ENCODE results near the gene ZNF420. TPM values are rescaled to one million over a fixed set of nuclear protein-coding genes. Genes with fewer than 3 reads are reported as not detected.

The ZNF420 gene
- total RNA-seq, 1 donor from 2014 or later, result 9.6 TPM

- peaks cover 100% of the 10 kb centered on the region for H3K9me3 ChIP-seq (replicated peaks)
- no peak for TF ChIP-seq CTCF (IDR thresholded peaks at IDR 0.05; ENCODE audit: borderline replicate concordance)
- H3K4me1 ChIP-seq, result no peaks in the 10 kb centered on the region
- intact Hi-C loops (cut with micrococcal nuclease), result no loop called here
- no peak for DNase-seq
- H3K27me3 ChIP-seq (ENCODE audit: low read depth), result no peaks in the 10 kb centered on the region
- no peak overlapping the region for H3K27ac ChIP-seq (replicated peaks)
- H3K4me3 ChIP-seq, result no peak overlapping the region
- H3K36me3 ChIP-seq, result peaks cover 100% of the 10 kb centered on the region
Observed at GRCh38 chr19:37127999-37128820, 50.0 kb downstream of the ZNF420 start.

- H3K27ac ChIP-seq (replicated peaks), result no peak overlapping the region
- intact Hi-C loops (cut with micrococcal nuclease), result no loop called here
- TF ChIP-seq CTCF (IDR thresholded peaks at IDR 0.05; ENCODE audit: borderline replicate concordance), result no peak
- no peaks in the 10 kb centered on the region for H3K4me1 ChIP-seq
- H3K9me3 ChIP-seq (replicated peaks), result peaks cover 100% of the 10 kb centered on the region
- H3K4me3 ChIP-seq, result no peak overlapping the region
- H3K36me3 ChIP-seq, result peaks cover 100% of the 10 kb centered on the region
- H3K27me3 ChIP-seq (ENCODE audit: low read depth), result no peaks in the 10 kb centered on the region
- no peak for DNase-seq
Observed at GRCh38 chr19:37128821-37129177, 50.6 kb downstream of the ZNF420 start.

- TF ChIP-seq CTCF (IDR thresholded peaks at IDR 0.05; ENCODE audit: borderline replicate concordance), result no peak
- H3K36me3 ChIP-seq, result peaks cover 58% of the 10 kb centered on the region
- H3K27ac ChIP-seq (replicated peaks), result no peak overlapping the region
- no peaks in the 10 kb centered on the region for H3K4me1 ChIP-seq
- H3K4me3 ChIP-seq, result no peak overlapping the region
- no peak for DNase-seq
- H3K9me3 ChIP-seq (replicated peaks), result peaks cover 100% of the 10 kb centered on the region
- no peaks in the 10 kb centered on the region for H3K27me3 ChIP-seq (ENCODE audit: low read depth)
- intact Hi-C loops (cut with micrococcal nuclease), result no loop called here
Observed at GRCh38 chr19:37136111-37136510, 57.9 kb downstream of the ZNF420 start.

- intact Hi-C loops (cut with micrococcal nuclease), result no loop called here
- Histone ChIP-seq H3K4me1 (no peaks in the 10 kb centered on the region), H3K27me3 (ENCODE audit: low read depth) (no peaks in the 10 kb centered on the region), H3K36me3 (peaks cover 93% of the 10 kb centered on the region), H3K4me3 (no peak overlapping the region), H3K9me3 (replicated peaks) (peaks cover 94% of the 10 kb centered on the region), H3K27ac (replicated peaks) (no peak overlapping the region)
- no peak for TF ChIP-seq CTCF (IDR thresholded peaks at IDR 0.05; ENCODE audit: borderline replicate concordance)
- DNase-seq, result no peak
Observed at GRCh38 chr19:37148214-37148613, 70.0 kb downstream of the ZNF420 start.

- intact Hi-C loops (cut with micrococcal nuclease), result no loop called here
- no peaks in the 10 kb centered on the region for H3K4me1 ChIP-seq
- no peak for TF ChIP-seq CTCF (IDR thresholded peaks at IDR 0.05; ENCODE audit: borderline replicate concordance)
Observed at GRCh38 chr19:37160153-37160552, 81.9 kb downstream of the ZNF420 start.

More at GRCh38 chr19:37160153-37160552, 81.9 kb downstream of the ZNF420 start:
- Histone ChIP-seq H3K36me3 (peaks cover 100% of the 10 kb centered on the region), H3K4me3 (no peak overlapping the region), H3K27me3 (ENCODE audit: low read depth) (no peaks in the 10 kb centered on the region), H3K9me3 (replicated peaks) (peaks cover 100% of the 10 kb centered on the region), H3K27ac (replicated peaks) (no peak overlapping the region)
- DNase-seq, result no peak

All from left ventricle myocardium inferior (tissue), 1 donor.